H1 (cell line): ENCODE results near the gene GJB6. TPM values are rescaled to one million over a fixed set of nuclear protein-coding genes. Genes with fewer than 3 reads are reported as not detected.

Experiments used
- BCL11A ChIP-seq, 2 experiments: IDR thresholded peaks; one replicate each; pipeline ENCODE4 v1.6.1; 2011; ENCODE audit warnings: low read depth in 2 of 2, low read length in 2 of 2, mild to moderate bottlenecking in 2 of 2
- CBX5 ChIP-seq: fragments of 300-800, 300-1000 bp; sonication (generic); IDR thresholded peaks from 2 replicates; pipeline ENCODE4 v1.7.1; 2016; ENCODE audit warnings: antibody characterized with exemption, low read length, low read depth
- FOSL1 ChIP-seq: IDR thresholded peaks from 2 replicates; pipeline ENCODE4 v1.6.1; 2011; ENCODE audit warnings: mild to moderate bottlenecking, low read depth, low read length, moderate library complexity; ENCODE audit not compliant: insufficient read depth
- KDM5A ChIP-seq: fragments of 200-600 bp; IDR thresholded peaks from 2 replicates; pipeline ENCODE4 v1.7.1; 2012; ENCODE audit warnings: mild to moderate bottlenecking, low read length, inconsistent platforms, mixed read lengths
- POU5F1 ChIP-seq: IDR thresholded peaks from 2 replicates; pipeline ENCODE4 v1.6.1; 2011; ENCODE audit warnings: low read depth, mild to moderate bottlenecking, low read length, moderate library complexity
- RNF2 ChIP-seq: fragments of 200-900, 300-1000 bp; sonication (generic); IDR thresholded peaks from 2 replicates; pipeline ENCODE4 v1.7.1; 2016; ENCODE audit warnings: borderline replicate concordance, low read depth, mild to moderate bottlenecking, antibody characterized with exemption, low read length; ENCODE audit not compliant: poor library complexity, severe bottlenecking; ENCODE audit errors: missing control alignments
- RXRA ChIP-seq: IDR thresholded peaks from 2 replicates; pipeline ENCODE4 v1.6.1; 2011; ENCODE audit warnings: low read depth, mild to moderate bottlenecking, low read length, moderate library complexity; ENCODE audit not compliant: insufficient read depth
- SAP30 ChIP-seq: fragments of 300-600 bp; sonication (generic); IDR thresholded peaks from 2 replicates; pipeline ENCODE4 v1.7.1; 2012; ENCODE audit warnings: low read length, moderate library complexity, mild to moderate bottlenecking, inconsistent platforms; ENCODE audit not compliant: insufficient read depth, insufficient replicate concordance
- SUZ12 ChIP-seq: fragments of 200-600 bp; sonication (generic); IDR thresholded peaks from 2 replicates; pipeline ENCODE4 v1.6.1; 2012; ENCODE audit warnings: mild to moderate bottlenecking, inconsistent platforms, low read length, moderate library complexity, mixed read lengths
- TEAD4 ChIP-seq: IDR thresholded peaks from 2 replicates; pipeline ENCODE4 v1.6.1; 2012; ENCODE audit warnings: low read depth, low read length, inconsistent platforms, mixed read lengths
- polyA plus RNA-seq, 7 experiments: library from polyadenylated mRNA; depleted of rRNA in 3 of 7; stranded (reverse) in 5 of 7; unstranded in 2 of 7; fragments of >200 nt in 5 of 7; fragments of 200-250 nt in 2 of 7; gene quantifications; 1 replicate in 5 of 7; 2 replicates in 1 of 7; 4 replicates in 1 of 7; pipeline versions ENCODE4 v1.2.1 to v1.2.3, GENCODE V29; 2011 to 2013; ENCODE audit warnings: missing spikeins in 2 of 7, mixed read lengths in 2 of 7
- total RNA-seq: library from RNA; stranded (reverse); fragmentation: NEBNext Ultra II Directional; extraction: Animal tissue kit (Norgen Biotek cat#: 25700); gene quantifications from 2 replicates; pipeline ENCODE4 v1.2.1, GENCODE V29; 2021
- TF ChIP-seq, protein P1 (sequence below): IDR thresholded peaks from 2 replicates; pipeline ENCODE4 v1.6.1; 2012; ENCODE audit warnings: inconsistent platforms

The GJB6 gene
- total and polyA plus RNA-seq, 2 of the 8 experiments (the other 6 are each of a cell fraction or from before 2014, with no cell fraction given): not detected

DNA sequence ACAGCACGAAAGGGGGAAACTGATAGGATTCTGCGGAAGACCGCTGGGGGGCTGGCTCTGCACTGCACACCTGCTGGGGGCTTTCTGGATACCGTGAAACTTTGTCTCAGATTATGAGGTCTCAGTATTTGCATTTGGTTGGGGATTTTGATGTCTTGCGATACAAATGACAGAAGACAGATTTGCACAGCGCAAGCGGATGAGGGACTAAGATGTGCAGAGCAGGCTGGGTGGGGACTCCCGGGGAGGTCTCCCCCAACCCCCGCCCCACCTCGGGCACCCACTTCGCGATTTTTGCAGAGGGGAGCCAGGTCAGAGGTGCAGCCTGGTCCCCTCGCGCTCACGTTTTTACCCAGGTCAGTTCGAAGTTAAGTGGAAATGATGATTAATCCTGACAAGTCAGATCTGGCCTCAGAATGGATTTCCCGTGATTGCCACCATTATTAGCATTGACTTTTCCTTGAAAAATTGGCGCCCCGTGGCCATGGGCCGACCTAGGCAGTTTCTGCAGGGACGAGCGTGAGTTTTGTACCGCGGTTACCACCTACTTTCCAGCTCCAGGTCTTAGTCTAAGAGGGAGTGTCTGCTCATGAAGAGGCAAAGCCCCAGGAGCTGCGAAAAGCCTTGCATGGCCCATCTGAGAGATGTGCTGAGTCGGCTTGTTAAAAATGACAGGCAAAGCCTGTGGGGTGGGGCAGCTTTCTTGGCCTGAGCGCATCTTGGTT, 38.0 kb downstream of the GJB6 start (continued):
- TF ChIP-seq POU5F1 (no peak), SUZ12 (peak; percentile 46), SAP30 (no peak), TEAD4 (no peak), RNF2 (peak; percentile 8), KDM5A (no peak), RXRA (no peak), BCL11A (IDR thresholded peaks at IDR 0.05; ENCODE audit: low read depth in 2 of 2, low read length in 2 of 2) (no peak), FOSL1 (no peak), CBX5 (no peak)
- TF ChIP-seq, protein P1, sequence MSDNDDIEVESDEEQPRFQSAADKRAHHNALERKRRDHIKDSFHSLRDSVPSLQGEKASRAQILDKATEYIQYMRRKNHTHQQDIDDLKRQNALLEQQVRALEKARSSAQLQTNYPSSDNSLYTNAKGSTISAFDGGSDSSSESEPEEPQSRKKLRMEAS: no peak
